Stimulated activated CD4-positive, alpha-beta T cell treated with anti-CD3 and anti-CD28 coated beads, TNF-alpha, amount 100 ng/mL, for 24 hours (primary cell): ENCODE data around the gene SARS2.

Source experiments
- DNase-seq, 3 experiments: peaks; one replicate each; pipeline ENCODE4 v3.0.0-alpha.2; 2020; ENCODE audit warnings: low read depth in 3 of 3

The SARS2 gene

DNA sequence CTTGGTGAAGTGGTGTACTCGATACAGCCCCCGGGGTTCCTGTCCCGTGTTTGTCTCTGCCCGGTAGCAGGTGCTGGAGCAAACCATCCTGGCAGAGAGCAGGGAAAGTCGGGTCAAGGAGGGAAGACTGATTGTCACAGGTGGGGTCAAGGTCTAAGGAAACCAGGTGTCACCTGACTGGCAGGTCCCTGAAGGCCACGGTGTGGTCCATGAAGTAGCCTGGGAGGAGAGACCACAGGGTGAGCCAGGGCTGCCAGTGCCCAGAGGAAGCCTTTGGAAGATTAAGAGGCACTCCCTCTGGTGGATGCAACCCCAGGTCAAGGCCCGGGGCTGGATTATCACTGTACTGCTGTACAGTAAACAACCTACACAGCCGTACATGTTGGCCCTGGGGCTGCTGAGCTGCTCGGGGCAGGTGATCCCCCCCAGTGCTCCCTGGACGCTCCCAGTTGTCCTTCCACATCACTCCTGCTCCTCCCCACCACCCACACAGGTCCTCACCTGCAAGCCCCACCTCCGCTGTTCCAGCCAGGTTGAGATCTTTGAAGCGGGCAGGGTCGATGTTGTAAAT lies 12.6 kb downstream of the SARS2 start:
- DNase-seq: no peak

GRCh38 chr19:38917516-38917915 lies 13.0 kb downstream of the SARS2 start:
- DNase-seq: no peak

GRCh38 chr19:38915329-38916321 lies 14.9 kb downstream of the SARS2 start:
- DNase-seq: no peak

DNA sequence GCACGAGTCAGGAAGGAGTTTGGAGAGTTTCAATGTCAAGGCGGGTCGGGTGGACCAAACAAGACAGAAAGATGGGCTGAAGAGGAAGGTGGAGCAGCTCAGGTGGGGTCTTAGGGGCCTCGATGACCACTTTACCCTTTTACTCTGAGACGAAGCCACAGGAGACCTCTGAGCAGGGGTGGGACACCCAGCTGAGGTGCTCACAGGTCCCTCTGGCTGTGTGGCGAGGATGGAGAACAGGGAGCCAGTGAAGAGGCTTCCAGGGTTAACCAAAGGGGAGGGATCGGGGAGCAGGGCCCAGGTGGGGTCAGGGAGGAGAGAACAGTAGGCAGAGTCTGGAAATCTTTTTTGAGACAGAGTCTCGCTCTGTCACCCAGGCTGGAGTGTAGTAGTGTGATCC lies 16.6 kb downstream of the SARS2 start:
- DNase-seq: no peak

DNA sequence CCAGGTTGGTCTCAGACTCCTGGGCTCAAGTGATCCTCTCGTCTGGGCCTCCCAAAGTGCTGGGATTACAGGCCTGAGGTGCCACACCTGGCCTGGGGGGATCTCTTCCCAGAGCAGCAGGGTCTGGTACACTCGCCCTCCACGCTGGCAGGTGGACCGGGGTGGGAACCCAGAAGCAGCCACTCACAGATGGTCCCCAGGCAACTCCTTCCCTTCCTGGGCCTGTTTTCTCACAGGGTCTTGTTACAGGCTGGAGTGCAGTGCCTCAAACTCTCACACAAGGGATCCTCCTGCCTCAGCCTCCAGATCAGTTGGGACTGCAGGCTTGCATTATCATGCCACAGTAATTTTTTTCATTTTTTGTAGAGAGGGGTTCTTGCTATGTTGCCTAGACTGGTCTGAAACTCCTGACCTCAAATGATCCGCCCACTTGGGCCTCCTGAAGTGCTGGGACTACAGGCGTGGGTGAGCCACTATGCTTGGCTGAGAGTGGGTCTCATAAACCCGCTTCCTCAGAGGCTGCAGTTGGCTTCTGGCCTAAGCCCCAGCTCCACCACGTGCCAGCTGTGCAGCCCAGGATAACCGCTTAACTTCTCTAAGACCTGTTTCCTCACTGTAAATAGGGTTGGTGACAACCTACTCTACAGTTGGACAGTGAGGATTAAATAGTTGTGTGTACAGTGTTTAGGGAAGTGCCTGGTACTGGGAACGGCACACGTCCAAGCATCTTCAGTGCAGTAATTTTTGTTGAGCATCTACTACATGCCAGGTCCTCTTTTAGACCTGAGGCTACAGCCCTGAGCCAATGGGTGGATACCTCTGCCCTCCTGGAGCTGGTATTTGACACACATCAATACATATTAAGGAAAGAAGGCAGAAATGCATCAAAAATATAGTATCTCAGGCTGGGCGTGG lies 17.7 kb downstream of the SARS2 start:
- DNase-seq: no peak

DNA sequence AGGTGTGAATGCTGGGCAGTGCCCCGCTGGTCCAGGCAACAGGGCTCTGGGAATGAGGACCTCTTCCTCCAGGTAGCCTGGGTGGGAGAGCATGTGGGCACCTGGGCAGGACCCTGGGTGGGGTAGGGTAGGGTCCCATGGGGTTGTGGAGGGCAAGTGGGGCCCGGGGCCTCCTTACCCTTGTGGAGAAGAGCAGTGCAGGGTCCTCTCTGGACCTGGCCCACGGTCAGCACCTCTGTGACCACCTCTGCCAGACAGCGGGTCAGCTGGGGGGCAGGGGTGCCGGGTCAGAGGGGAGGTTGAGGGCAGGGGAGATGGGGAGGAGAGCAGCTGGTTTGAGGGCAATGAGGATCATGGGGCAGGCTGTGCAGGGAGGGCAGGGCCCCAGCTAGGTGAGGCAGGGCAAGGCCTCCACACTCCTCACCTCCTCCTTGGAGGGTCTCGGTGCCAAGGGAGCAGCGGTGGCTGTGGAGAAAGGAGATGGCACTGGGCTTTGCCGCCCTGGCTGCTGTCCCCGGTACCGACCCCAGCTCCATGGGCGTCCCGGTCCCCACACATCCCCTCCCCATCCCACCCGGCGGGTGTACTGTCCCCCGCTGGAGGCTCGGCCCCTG lies 19.1 kb downstream of the SARS2 start:
- no peak for DNase-seq

- DNase-seq: no peak
Measured at GRCh38 chr19:38910488-38910887, 20.1 kb downstream of the SARS2 start.

DNA sequence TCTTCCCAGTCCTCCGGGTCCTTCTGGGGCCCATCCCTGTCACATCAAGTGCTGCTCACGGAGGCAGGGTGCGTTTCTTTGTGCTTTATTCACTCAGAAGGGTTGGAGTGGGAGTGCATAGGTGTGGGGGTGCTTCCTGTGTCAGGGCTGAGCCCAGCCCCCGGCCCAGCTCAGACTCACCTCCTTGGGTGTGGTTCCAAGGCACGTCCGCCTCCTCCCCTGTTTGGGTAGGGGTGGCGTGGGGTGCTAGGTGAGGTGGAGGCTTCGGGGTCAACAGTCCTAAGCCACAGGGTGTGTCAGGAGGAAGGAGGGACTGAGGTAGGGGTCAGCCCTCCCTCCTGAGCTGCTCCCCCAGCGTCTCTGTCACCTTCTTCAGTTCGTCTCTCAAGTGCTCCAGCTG lies 21.7 kb downstream of the SARS2 start:
- DNase-seq: no peak

DNA sequence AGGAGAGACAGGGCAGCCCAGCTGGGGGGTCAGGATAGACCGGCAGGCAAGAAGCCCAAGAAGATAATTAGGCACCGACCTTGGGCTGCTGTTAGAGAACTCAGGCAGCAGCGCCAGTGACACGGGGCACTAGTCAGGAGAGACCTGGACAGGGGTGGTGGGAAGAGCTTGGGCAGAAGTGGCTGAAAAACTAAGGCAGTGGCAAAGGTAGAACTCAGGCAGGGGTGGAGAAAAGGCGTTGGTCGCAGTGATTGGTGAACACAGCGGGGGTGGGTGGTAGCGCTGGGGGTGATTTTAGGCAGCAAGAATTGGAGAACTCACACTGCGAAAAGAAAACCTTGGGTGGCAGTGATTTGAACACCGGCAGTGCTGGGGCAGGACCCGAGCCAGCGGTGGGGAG lies 22.9 kb downstream of the SARS2 start:
- DNase-seq: no peak

DNA sequence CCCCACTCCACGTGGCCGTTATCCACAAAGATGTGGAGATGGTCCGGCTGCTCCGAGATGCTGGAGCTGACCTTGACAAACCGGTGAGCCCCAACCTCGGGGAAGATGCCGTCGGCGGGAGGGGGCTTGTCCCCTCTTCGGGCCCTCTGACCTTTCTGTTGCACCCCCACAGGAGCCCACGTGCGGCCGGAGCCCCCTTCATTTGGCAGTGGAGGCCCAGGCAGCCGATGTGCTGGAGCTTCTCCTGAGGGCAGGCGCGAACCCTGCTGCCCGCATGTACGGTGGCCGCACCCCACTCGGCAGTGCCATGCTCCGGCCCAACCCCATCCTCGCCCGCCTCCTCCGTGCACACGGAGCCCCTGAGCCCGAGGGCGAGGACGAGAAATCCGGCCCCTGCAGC lies 23.3 kb downstream of the SARS2 start:
- no peak for DNase-seq

GRCh38 chr19:38905620-38906019 lies 24.9 kb downstream of the SARS2 start:
- DNase-seq: no peak

DNA sequence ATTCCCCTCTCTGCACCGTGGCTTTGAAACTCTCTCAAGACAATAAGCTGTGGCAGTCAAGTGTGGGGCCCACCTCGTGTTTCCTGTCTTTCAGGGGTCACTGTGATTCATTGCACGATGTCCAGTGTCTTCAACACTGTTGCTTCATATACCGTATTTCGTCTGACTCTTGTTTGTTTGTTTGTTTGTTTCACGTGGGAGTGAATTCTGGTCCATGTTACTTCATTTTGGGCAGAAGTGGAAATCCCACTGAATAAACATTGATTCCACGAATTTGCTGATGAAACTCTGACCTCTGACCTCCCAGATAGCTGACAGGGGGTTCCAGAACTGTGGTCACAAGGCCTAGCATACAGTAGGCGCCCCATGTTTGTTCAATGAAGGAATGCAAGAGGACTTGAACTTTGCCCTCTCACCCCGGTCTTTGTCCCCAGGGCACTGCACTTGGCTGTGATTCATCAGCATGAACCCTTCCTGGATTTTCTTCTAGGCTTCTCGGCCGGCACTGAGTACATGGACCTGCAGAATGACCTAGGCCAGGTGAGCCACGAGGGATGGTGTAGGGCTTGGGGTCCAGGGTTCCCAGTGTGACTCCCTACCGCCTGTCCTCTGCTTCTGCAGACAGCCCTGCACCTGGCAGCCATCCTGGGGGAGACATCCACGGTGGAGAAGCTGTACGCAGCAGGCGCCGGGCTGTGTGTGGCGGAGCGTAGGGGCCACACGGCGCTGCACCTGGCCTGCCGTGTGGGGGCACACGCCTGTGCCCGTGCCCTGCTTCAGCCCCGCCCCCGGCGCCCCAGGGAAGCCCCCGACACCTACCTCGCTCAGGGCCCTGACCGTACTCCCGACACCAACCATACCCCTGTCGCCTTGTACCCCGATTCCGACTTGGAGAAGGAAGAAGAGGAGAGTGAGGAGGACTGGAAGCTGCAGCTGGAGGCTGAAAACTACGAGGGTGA lies 25.7 kb downstream of the SARS2 start:
- DNase-seq: no peak

- no peak for DNase-seq
Measured at GRCh38 chr19:38901683-38902082, 28.9 kb downstream of the SARS2 start.

GRCh38 chr19:38900743-38901190 lies 29.8 kb downstream of the SARS2 start:
- DNase-seq: no peak

DNA sequence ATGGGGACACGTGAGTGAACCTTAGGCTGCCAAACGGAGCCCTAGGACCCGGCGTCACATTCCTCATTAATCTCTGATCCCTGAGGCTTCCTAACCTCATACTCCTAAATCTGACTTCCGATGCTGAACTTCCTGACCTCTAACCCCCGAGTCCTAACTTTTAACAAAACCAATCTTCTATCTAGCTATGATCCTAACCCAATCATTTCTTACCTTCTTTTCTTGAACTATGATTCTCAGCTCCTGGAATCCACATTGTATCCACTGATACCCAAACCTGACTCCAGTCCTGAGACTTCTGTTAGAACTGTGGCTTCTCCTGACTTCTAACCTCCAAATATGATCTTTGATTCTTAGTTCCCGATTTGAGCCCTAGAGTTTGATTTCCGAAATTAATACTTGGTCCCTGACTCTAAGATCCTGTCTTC lies 30.3 kb downstream of the SARS2 start:
- no peak for DNase-seq

GRCh38 chr19:38899447-38900201 lies 30.9 kb downstream of the SARS2 start, which contains the start of the genes NFKBIB and SIRT2:
Gene NFKBIB (plus strand): TSS chr19:38899969. CDS start chr19:38900033, 64 bp downstream.
Gene SIRT2 (minus strand): TSS chr19:38899618. CDS start chr19:38899521, 97 bp downstream.
- peak; percentile 93 to 99 (median 99) for DNase-seq

- no peak for DNase-seq
Measured at GRCh38 chr19:38898788-38899446, 31.6 kb downstream of the SARS2 start.

GRCh38 chr19:38894968-38895367 lies 35.6 kb downstream of the SARS2 start:
- no peak for DNase-seq

DNA sequence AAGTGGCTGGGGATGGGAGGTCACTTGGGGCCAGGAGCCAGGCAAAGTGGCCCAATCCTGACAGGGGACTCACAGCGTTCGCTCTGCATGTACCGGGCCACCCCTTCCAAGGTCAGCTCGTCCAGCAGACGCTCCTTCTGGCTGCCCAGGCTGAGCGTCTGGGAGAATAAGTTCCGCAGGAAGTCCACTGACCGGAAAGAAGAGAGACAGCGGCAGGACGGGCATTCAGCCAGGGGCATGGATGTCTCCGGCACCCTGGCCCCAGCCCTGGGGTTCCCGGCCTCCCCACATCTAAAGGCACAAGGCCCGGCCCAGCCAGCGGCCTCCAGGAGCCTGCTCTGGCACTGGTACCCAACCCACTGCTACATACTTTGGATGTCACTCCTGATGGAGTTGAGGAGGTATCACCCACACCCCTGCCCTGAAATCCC lies 37.2 kb downstream of the SARS2 start:
- DNase-seq: no peak
